Neural cell (in vitro differentiated cells): ENCODE results near the gene PARVG.

ENCODE experiments used
- CTCF ChIP-seq: fragments of 450-650 bp; IDR thresholded peaks from 2 replicates; pipeline ENCODE4 v1.5.1; 2014; ENCODE audit warnings: antibody characterized with exemption, mild to moderate bottlenecking, moderate library complexity; ENCODE audit not compliant: poor library complexity, severe bottlenecking
- EP300 ChIP-seq: fragments of 450-650 bp; conservative IDR thresholded peaks from 2 replicates; pipeline ENCODE4 v1.6.1; 2014; ENCODE audit warnings: antibody characterized with exemption, mild to moderate bottlenecking, moderate library complexity; ENCODE audit not compliant: poor library complexity, severe bottlenecking
- EZH2 ChIP-seq: fragments of 200-600, 300-800 bp; shearing (Covaris generic), sonication (generic); IDR thresholded peaks from 2 replicates; pipeline ENCODE4 v1.6.1; 2014; ENCODE audit warnings: antibody characterized with exemption, low read length, borderline replicate concordance, mild to moderate bottlenecking; ENCODE audit not compliant: insufficient read depth, poor library complexity, severe bottlenecking
- MXI1 ChIP-seq: fragments of 450-650 bp; conservative IDR thresholded peaks from 2 replicates; pipeline ENCODE4 v1.6.1; 2014; ENCODE audit warnings: antibody characterized with exemption, mild to moderate bottlenecking; ENCODE audit not compliant: poor library complexity, severe bottlenecking
- POLR2AphosphoS5 ChIP-seq: IDR thresholded peaks from 2 replicates; pipeline ENCODE4 v1.6.1; 2012
- RAD21 ChIP-seq: fragments of 450-650 bp; conservative IDR thresholded peaks from 2 replicates; pipeline ENCODE4 v1.6.1; 2014; ENCODE audit warnings: antibody characterized with exemption, mild to moderate bottlenecking, moderate library complexity
- SMC3 ChIP-seq: fragments of 450-650 bp; conservative IDR thresholded peaks from 2 replicates; pipeline ENCODE4 v1.6.1; 2014; ENCODE audit warnings: antibody characterized with exemption, mild to moderate bottlenecking, moderate library complexity; ENCODE audit not compliant: poor library complexity
- TAF1 ChIP-seq: IDR thresholded peaks from 2 replicates; pipeline ENCODE4 v1.6.1; 2012; ENCODE audit warnings: low read depth

- TF ChIP-seq SMC3: peak; percentile 39
- no peak for TF ChIP-seq CTCF
- peak; percentile 17 for TF ChIP-seq RAD21
- no peak for TF ChIP-seq TAF1
- TF ChIP-seq EP300: peak; percentile 22
- TF ChIP-seq MXI1: no peak
- TF ChIP-seq EZH2: no peak
- peak; percentile 67 for TF ChIP-seq POLR2AphosphoS5
Measured at GRCh38 chr22:44153710-44154109, 27.0 kb upstream of the PARVG start.
